Stomach (tissue), 9 donors: ENCODE results near the gene RASSF9. TPM values are rescaled to one million over a fixed set of nuclear protein-coding genes. Genes with fewer than 3 reads are reported as not detected.

Source experiments
- DNase-seq, 2 donors: peaks; one replicate each; pipeline versions ENCODE4 v3.0.0 to v3.0.0-alpha.2; 2013 to 2019
- H3K27ac ChIP-seq, 5 donors: fragments of 200-600 bp in 4 of 5; sonication (generic) in 4 of 5; one replicate each; pipeline ENCODE4 v1.5.1; 2013 to 2019; ENCODE audit warnings: mild to moderate bottlenecking in 1 of 5, moderate library complexity in 1 of 5
- H3K27me3 ChIP-seq, 3 donors: fragments of 200-600 bp; sonication (generic); one replicate each; pipeline ENCODE4 v1.5.1; 2017 to 2019; ENCODE audit warnings: mixed run types in 1 of 3
- H3K36me3 ChIP-seq, 4 donors: fragments of 200-600 bp; sonication (generic); 1 replicate in 3 of 4; 2 replicates in 1 of 4; pipeline ENCODE4 v1.5.1; 2016 to 2019
- H3K4me1 ChIP-seq, 4 donors: fragments of 200-600 bp; sonication (generic); one replicate each; pipeline ENCODE4 v1.5.1; 2016 to 2019
- H3K4me3 ChIP-seq, 4 donors: fragments of 200-600 bp; sonication (generic) in 3 of 4; one replicate each; pipeline ENCODE4 v1.5.1; 2016 to 2019; ENCODE audit warnings: mild to moderate bottlenecking in 1 of 4
- H3K9me3 ChIP-seq, 4 donors: fragments of 200-600 bp; sonication (generic); one replicate each; pipeline ENCODE4 v1.5.1; 2016 to 2019
- EP300 ChIP-seq: sonication (generic); formaldehyde crosslinking; IDR thresholded peaks from one replicate; pipeline ENCODE4 v1.6.1; 2017; ENCODE audit warnings: antibody characterized with exemption
- POLR2A ChIP-seq, 4 donors: fragments of 450-650 bp; IDR thresholded peaks; one replicate each; pipeline ENCODE4 v1.6.1; 2016; ENCODE audit warnings: antibody characterized with exemption in 4 of 4, control low read depth in 2 of 4, mild to moderate bottlenecking in 1 of 4, moderate library complexity in 1 of 4
- POLR2AphosphoS5 ChIP-seq, 3 donors: sonication (generic); formaldehyde crosslinking; IDR thresholded peaks; one replicate each; pipeline ENCODE4 v1.6.1; 2016; ENCODE audit warnings: antibody characterized with exemption in 3 of 3
- WGBS, 5 donors: extraction: QIAGEN DNeasy Blood & Tissue Kit in 3 of 5; methylation state at CpG; one replicate each; pipeline versions ENCODE4 v1.1.5 to v1.1.7; 2013 to 2018; 5-methylcytosine and 5-hydroxymethylcytosine counted together
- intact Hi-C: fragments of 100-400 bp; cut with DNase I; formaldehyde crosslinking; loops from one replicate; pipeline ENCODE4 v1.15.1; 2023; ENCODE audit warnings: low total_unique reads
- polyA plus RNA-seq, 3 donors: library from polyadenylated mRNA; stranded (reverse); fragments of 200-250 nt; gene quantifications; one replicate each; pipeline ENCODE4 v1.2.3, GENCODE V29; 2013
- total RNA-seq, 5 donors: library from RNA; depleted of rRNA; stranded (reverse); fragments of >200 nt; gene quantifications; one replicate each; pipeline versions ENCODE4 v1.1.0 to v1.2.3, GENCODE V29; 2014 to 2016
- TF ChIP-seq, protein P1 (sequence below), 7 experiments: fragments of 450-650 bp in 4 of 7; fragments of 200-600 bp in 3 of 7; sonication (generic) in 3 of 7; IDR thresholded peaks; one replicate each; pipeline ENCODE4 v1.5.1; 2016 to 2019; ENCODE audit warnings: antibody characterized with exemption in 7 of 7, control low read depth in 2 of 7, mild to moderate bottlenecking in 1 of 7
- donor health status: healthy with polysubstance abuse.
- donor health status: Bipolar disorder and iron deficiency.
- donor health status: healthy.

The RASSF9 gene
- total and polyA plus RNA-seq, 8 donors, result under 0.01 to 6.2 (median 0.58) TPM; not detected in 1

DNA sequence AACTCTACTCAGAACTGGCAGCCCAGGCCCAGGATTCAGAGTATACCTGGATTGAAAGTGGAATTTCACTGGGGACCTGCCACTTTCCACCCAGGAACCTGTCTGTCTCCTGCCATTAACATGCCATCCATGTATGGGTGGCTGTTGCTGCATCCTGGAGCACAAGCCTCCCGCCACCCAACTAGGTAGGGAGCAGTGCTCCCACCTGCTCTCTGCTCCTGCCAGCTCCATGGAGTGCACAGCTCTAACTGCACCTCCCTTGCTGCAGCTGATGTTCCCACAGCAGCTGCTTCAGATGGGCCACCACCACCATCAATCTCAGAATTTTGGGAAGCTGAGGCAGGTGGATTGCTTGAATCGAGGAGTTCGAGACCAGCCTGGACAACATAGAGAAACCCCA, 20.8 kb upstream of the RASSF9 start:
- Histone ChIP-seq H3K9me3 (no peaks in the 10 kb centered on the region), H3K4me1 (no peaks in the 10 kb centered on the region), H3K36me3 (no peaks in the 10 kb centered on the region), H3K4me3 (no peak overlapping the region), H3K27me3 (no peaks in the 10 kb centered on the region), H3K27ac (no peak overlapping the region)
- DNase-seq, result no peak
- intact Hi-C loops, result no loop called here
- TF ChIP-seq POLR2A (IDR thresholded peaks at IDR 0.05) (no peak), EP300 (no peak), POLR2AphosphoS5 (IDR thresholded peaks at IDR 0.05) (no peak)
- TF ChIP-seq, protein P1, sequence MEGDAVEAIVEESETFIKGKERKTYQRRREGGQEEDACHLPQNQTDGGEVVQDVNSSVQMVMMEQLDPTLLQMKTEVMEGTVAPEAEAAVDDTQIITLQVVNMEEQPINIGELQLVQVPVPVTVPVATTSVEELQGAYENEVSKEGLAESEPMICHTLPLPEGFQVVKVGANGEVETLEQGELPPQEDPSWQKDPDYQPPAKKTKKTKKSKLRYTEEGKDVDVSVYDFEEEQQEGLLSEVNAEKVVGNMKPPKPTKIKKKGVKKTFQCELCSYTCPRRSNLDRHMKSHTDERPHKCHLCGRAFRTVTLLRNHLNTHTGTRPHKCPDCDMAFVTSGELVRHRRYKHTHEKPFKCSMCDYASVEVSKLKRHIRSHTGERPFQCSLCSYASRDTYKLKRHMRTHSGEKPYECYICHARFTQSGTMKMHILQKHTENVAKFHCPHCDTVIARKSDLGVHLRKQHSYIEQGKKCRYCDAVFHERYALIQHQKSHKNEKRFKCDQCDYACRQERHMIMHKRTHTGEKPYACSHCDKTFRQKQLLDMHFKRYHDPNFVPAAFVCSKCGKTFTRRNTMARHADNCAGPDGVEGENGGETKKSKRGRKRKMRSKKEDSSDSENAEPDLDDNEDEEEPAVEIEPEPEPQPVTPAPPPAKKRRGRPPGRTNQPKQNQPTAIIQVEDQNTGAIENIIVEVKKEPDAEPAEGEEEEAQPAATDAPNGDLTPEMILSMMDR (IDR thresholded peaks at IDR 0.05), result no peak
- 57 to 87% (median 81%) methylated on average over 2 to 3 of the region's 3 CpGs for WGBS, 5 donors

DNA sequence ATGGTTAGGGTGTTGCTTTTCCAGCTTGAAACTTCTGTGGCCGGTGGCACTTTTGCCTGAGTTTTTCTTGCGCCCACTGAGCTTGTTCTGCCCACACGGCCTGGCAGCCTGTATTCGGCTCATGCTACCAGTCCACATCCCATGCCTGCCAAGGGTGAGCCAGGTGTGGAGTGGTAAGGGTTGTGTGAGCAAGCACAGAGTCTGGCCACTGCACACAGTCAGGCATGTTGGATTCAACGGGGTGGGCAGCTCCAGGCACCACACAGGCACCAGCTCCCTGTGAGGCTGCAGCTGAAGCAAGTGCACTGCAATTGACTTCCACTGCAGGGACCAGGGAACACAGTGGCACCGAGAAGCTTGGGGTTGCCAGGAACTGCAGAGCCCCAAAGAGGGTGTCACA, 19.1 kb upstream of the RASSF9 start:
- no peaks in the 10 kb centered on the region for H3K4me1 ChIP-seq
- WGBS, 5 donors, result 83 to 93% (median 91%) methylated on average over 6 of the region's 6 CpGs
- no peaks in the 10 kb centered on the region for H3K36me3 ChIP-seq
- H3K4me3 ChIP-seq, result no peak overlapping the region
- no peak for DNase-seq
- H3K27ac ChIP-seq, result no peak overlapping the region
- TF ChIP-seq EP300, result no peak
- no peak for TF ChIP-seq POLR2AphosphoS5 (IDR thresholded peaks at IDR 0.05)
- TF ChIP-seq, protein P1 (IDR thresholded peaks at IDR 0.05), result no peak
- TF ChIP-seq POLR2A (IDR thresholded peaks at IDR 0.05), result no peak
- intact Hi-C loops, result no loop called here
- no peaks in the 10 kb centered on the region for H3K9me3 ChIP-seq
- no peaks in the 10 kb centered on the region for H3K27me3 ChIP-seq

DNA sequence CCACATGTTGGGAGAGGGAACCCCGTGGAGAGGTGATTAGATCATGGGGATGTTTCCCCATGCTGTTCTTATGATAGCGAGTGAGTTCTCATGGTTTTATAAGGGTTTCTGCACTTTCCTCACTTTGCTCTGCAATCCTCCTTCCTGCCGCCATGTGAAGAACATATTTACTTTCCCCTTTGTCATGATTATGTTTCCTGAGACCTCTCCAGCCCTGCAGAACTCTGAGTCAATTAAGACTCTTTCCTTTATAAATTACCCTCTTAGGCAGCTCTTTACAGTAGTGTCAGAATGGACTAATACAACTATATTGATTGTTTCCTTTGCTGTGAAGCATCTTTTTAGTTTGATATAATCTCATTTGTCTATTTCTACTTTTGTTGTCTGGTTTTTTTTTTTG, 13.1 kb upstream of the RASSF9 start:
- no peaks in the 10 kb centered on the region for H3K36me3 ChIP-seq
- intact Hi-C loops, result no loop called here
- no peaks in the 10 kb centered on the region for H3K4me1 ChIP-seq
- H3K27ac ChIP-seq, result no peak overlapping the region
- no peaks in the 10 kb centered on the region for H3K9me3 ChIP-seq
- no peak overlapping the region for H3K4me3 ChIP-seq
- DNase-seq, result no peak
- 53 to 80% (median 65%) methylated on average over 3 of the region's 3 CpGs for WGBS, 5 donors
- no peak for TF ChIP-seq POLR2A (IDR thresholded peaks at IDR 0.05)
- no peaks in the 10 kb centered on the region for H3K27me3 ChIP-seq

DNA sequence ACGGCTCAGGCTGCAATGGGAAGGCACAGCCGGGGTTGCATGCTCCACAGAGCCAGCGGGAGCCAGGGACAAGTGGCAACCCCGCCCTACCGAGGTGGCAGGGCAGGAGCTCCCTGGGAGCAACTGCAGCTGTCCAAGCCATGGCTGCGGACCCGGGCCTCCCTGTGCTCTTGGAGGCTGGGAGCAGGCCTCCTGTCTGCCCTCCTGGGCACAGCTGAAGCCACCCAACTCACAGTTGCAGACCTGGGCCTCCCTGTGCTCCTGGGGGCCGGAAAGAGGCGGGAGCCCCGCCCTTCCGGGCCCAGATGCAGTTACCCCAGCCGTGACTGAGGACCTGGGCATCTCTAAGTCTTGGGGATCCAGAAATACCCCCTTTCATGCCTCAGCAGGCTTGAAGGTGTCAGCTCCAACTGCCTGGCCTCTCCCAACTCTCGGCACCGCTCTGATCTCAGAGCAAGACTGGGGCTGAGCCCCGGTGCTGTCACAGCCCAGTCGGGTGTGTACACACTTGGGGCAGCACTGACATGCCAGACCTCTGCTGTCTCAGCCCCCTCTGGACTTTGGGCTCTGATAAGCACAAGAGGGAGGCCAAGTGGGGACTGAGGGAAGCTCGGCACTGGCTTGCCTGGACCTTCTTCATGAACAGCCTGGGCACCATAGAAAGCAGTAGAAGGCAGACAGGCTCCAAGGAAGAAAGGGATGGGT, 7.5 kb upstream of the RASSF9 start:
- H3K4me3 ChIP-seq, result no peak overlapping the region
- no peaks in the 10 kb centered on the region for H3K9me3 ChIP-seq
- intact Hi-C loops, result no loop called here
- no peaks in the 10 kb centered on the region for H3K4me1 ChIP-seq
- TF ChIP-seq, protein P1 (IDR thresholded peaks at IDR 0.05), result no peak
- no peak for TF ChIP-seq POLR2AphosphoS5 (IDR thresholded peaks at IDR 0.05)
- no peak for TF ChIP-seq POLR2A (IDR thresholded peaks at IDR 0.05)
- WGBS, 5 donors, result 84 to 91% (median 88%) methylated on average over 12 to 17 of the region's 17 CpGs
- H3K36me3 ChIP-seq, result no peaks in the 10 kb centered on the region
- peak in 1 of 2 donors; percentile 28 for DNase-seq
- H3K27ac ChIP-seq, result no peak overlapping the region
- H3K27me3 ChIP-seq, result no peaks in the 10 kb centered on the region
